Activated T-cell treated with anti-CD3 and anti-CD28 coated beads for 1 hour (primary cell): ENCODE results near the gene GABRR2.

Source experiments
- DNase-seq: peaks from one replicate; pipeline ENCODE4 v3.0.0-alpha.2; 2020; ENCODE audit warnings: low read depth

GABRR2 gene

GRCh38 chr6:89291256-89291819 lies 23.8 kb downstream of the GABRR2 start:
- no peak for DNase-seq

GRCh38 chr6:89290401-89291155 lies 24.5 kb downstream of the GABRR2 start:
- no peak for DNase-seq

GRCh38 chr6:89289710-89290109 lies 25.4 kb downstream of the GABRR2 start:
- DNase-seq: no peak

- DNase-seq: no peak
These were observed 27.6 kb downstream of the GABRR2 start for GRCh38 chr6:89287351-89288028.

GRCh38 chr6:89286516-89286915 lies 28.6 kb downstream of the GABRR2 start:
- no peak for DNase-seq

- DNase-seq: no peak
These were observed 29.9 kb downstream of the GABRR2 start for GRCh38 chr6:89284963-89285735.

- DNase-seq: no peak
These were observed 31.0 kb downstream of the GABRR2 start for GRCh38 chr6:89284081-89284480.

- DNase-seq: no peak
These were observed 32.4 kb downstream of the GABRR2 start for GRCh38 chr6:89282749-89283148.

GRCh38 chr6:89281779-89282246 lies 33.3 kb downstream of the GABRR2 start:
- no peak for DNase-seq

- no peak for DNase-seq
These were observed 36.1 kb downstream of the GABRR2 start for GRCh38 chr6:89278956-89279355.

GRCh38 chr6:89275900-89276299 lies 39.2 kb downstream of the GABRR2 start:
- DNase-seq: no peak

- DNase-seq: no peak
These were observed 41.3 kb downstream of the GABRR2 start for GRCh38 chr6:89273816-89274215.

- no peak for DNase-seq
These were observed 42.5 kb downstream of the GABRR2 start for GRCh38 chr6:89272596-89272995.

GRCh38 chr6:89270951-89271721 lies 44.0 kb downstream of the GABRR2 start:
- DNase-seq: no peak

- no peak for DNase-seq
These were observed 45.1 kb downstream of the GABRR2 start for GRCh38 chr6:89269981-89270380.

GRCh38 chr6:89269252-89269651 lies 45.8 kb downstream of the GABRR2 start:
- no peak for DNase-seq

- no peak for DNase-seq
These were observed 46.3 kb downstream of the GABRR2 start for GRCh38 chr6:89268776-89269175.

GRCh38 chr6:89267918-89268317 lies 47.2 kb downstream of the GABRR2 start:
- DNase-seq: no peak

- DNase-seq: no peak
These were observed 50.8 kb downstream of the GABRR2 start for GRCh38 chr6:89264296-89264695.

- no peak for DNase-seq
These were observed 54.3 kb downstream of the GABRR2 start for GRCh38 chr6:89260832-89261231.

GRCh38 chr6:89260310-89260709 lies 54.8 kb downstream of the GABRR2 start:
- DNase-seq: no peak

- DNase-seq: no peak
These were observed 56.2 kb downstream of the GABRR2 start for GRCh38 chr6:89258912-89259311.
